ENCODE results near the gene ERBB4. TPM values are rescaled to one million over a fixed set of nuclear protein-coding genes. Genes with fewer than 3 reads are reported as not detected.

The ERBB4 gene
- total and polyA plus RNA-seq, 7 experiments from 2014 or later, result not detected

- Mint-ChIP-seq H3K27me3 (no peaks in the 10 kb centered on the region), H3K9me3 (peaks cover 0 to 3% (median 0%) of the 10 kb centered on the region in 11 donors), H3K4me3 (no peak overlapping the region), H3K27ac (no peak overlapping the region), H3K4me1 (no peaks in the 10 kb centered on the region), H3K36me3 (no peaks in the 10 kb centered on the region)
- POLR2A ChIA-PET, result no interaction called here
- no peak overlapping the region for H3K4me3 ChIP-seq (ENCODE audit: low read length)
- no peaks in the 10 kb centered on the region for H3K4me1 ChIP-seq (ENCODE audit: control insufficient read depth in 2 of 2, insufficient read depth in 2 of 2, low read length in 2 of 2)
- H3K27me3 ChIP-seq (ENCODE audit: control insufficient read depth in 2 of 2, insufficient read depth in 2 of 2, low read length in 2 of 2), result no peaks in the 10 kb centered on the region
- ATAC-seq (no peak), DNase-seq (no peak)
- H3K9me3 ChIP-seq (ENCODE audit: control insufficient read depth in 2 of 3, low read length in 3 of 3), result no peaks in the 10 kb centered on the region
- CTCF ChIA-PET, result no interaction called here
- H3K27ac ChIP-seq (ENCODE audit: low read depth, low read length), result no peak overlapping the region
- intact Hi-C loops (cut with micrococcal nuclease), result no loop called here
- H3K36me3 ChIP-seq (ENCODE audit: control insufficient read depth in 2 of 3, insufficient read depth in 3 of 3, low read length in 3 of 3), result no peaks in the 10 kb centered on the region
Measured at GRCh38 chr2:211900518-211900917, 638.1 kb downstream of the ERBB4 start.

GRCh38 chr2:211900000-211900399, 638.6 kb downstream of the ERBB4 start:
- ChIA-PET POLR2A (no interaction called here), CTCF (no interaction called here)
- Mint-ChIP-seq H3K36me3 (no peaks in the 10 kb centered on the region), H3K27me3 (no peaks in the 10 kb centered on the region), H3K4me1 (no peaks in the 10 kb centered on the region), H3K9me3 (peaks cover 0 to 8% (median 0%) of the 10 kb centered on the region in 11 donors), H3K4me3 (no peak overlapping the region), H3K27ac (no peak overlapping the region)
- H3K4me3 ChIP-seq (ENCODE audit: low read length), result no peak overlapping the region
- H3K27me3 ChIP-seq (ENCODE audit: control insufficient read depth in 2 of 2, insufficient read depth in 2 of 2, low read length in 2 of 2), result no peaks in the 10 kb centered on the region
- H3K27ac ChIP-seq (ENCODE audit: low read depth, low read length), result no peak overlapping the region
- no peaks in the 10 kb centered on the region for H3K4me1 ChIP-seq (ENCODE audit: control insufficient read depth in 2 of 2, insufficient read depth in 2 of 2, low read length in 2 of 2)
- no peak for ATAC-seq
- no peaks in the 10 kb centered on the region for H3K36me3 ChIP-seq (ENCODE audit: control insufficient read depth in 2 of 3, insufficient read depth in 3 of 3, low read length in 3 of 3)
- no peak for DNase-seq
- no peaks in the 10 kb centered on the region for H3K9me3 ChIP-seq (ENCODE audit: control insufficient read depth in 2 of 3, low read length in 3 of 3)
- intact Hi-C loops (cut with micrococcal nuclease), result no loop called here

GRCh38 chr2:211898702-211899101, 639.9 kb downstream of the ERBB4 start:
- no peaks in the 10 kb centered on the region for H3K36me3 ChIP-seq (ENCODE audit: control insufficient read depth in 2 of 3, insufficient read depth in 3 of 3, low read length in 3 of 3)
- DNase-seq, result no peak
- H3K27me3 ChIP-seq (ENCODE audit: control insufficient read depth in 2 of 2, insufficient read depth in 2 of 2, low read length in 2 of 2), result no peaks in the 10 kb centered on the region
- H3K36me3 Mint-ChIP-seq, result no peaks in the 10 kb centered on the region
- H3K27ac ChIP-seq (ENCODE audit: low read depth, low read length), result no peak overlapping the region
- no peaks in the 10 kb centered on the region for H3K4me1 Mint-ChIP-seq
- no peaks in the 10 kb centered on the region for H3K27me3 Mint-ChIP-seq
- POLR2A ChIA-PET, result no interaction called here
- no peak overlapping the region for H3K4me3 Mint-ChIP-seq
- H3K9me3 ChIP-seq (ENCODE audit: control insufficient read depth in 2 of 3, low read length in 3 of 3), result no peaks in the 10 kb centered on the region
- intact Hi-C loops (cut with micrococcal nuclease), result no loop called here
- peaks cover 0 to 8% (median 0%) of the 10 kb centered on the region in 11 donors for H3K9me3 Mint-ChIP-seq
- no peak overlapping the region for H3K4me3 ChIP-seq (ENCODE audit: low read length)
- H3K27ac Mint-ChIP-seq, result no peak overlapping the region
- CTCF ChIA-PET, result no interaction called here
- H3K4me1 ChIP-seq (ENCODE audit: control insufficient read depth in 2 of 2, insufficient read depth in 2 of 2, low read length in 2 of 2), result no peaks in the 10 kb centered on the region
- ATAC-seq, result no peak

- no peaks in the 10 kb centered on the region for H3K27me3 Mint-ChIP-seq
Measured at GRCh38 chr2:211881449-211881848, 657.2 kb downstream of the ERBB4 start.

GRCh38 chr2:211879323-211879722, 659.3 kb downstream of the ERBB4 start:
- POLR2A ChIA-PET, result no interaction called here
- H3K27ac Mint-ChIP-seq, result no peak overlapping the region
- H3K4me3 Mint-ChIP-seq, result no peak overlapping the region
- no peaks in the 10 kb centered on the region for H3K9me3 ChIP-seq (ENCODE audit: control insufficient read depth in 2 of 3, low read length in 3 of 3)
- no peaks in the 10 kb centered on the region for H3K36me3 Mint-ChIP-seq
- H3K27me3 Mint-ChIP-seq, result no peaks in the 10 kb centered on the region
- no peaks in the 10 kb centered on the region for H3K27me3 ChIP-seq (ENCODE audit: control insufficient read depth in 2 of 2, insufficient read depth in 2 of 2, low read length in 2 of 2)
- H3K4me1 Mint-ChIP-seq, result no peaks in the 10 kb centered on the region
- ATAC-seq, result no peak
- no peaks in the 10 kb centered on the region for H3K4me1 ChIP-seq (ENCODE audit: control insufficient read depth in 2 of 2, insufficient read depth in 2 of 2, low read length in 2 of 2)
- no peak for DNase-seq
- H3K36me3 ChIP-seq (ENCODE audit: control insufficient read depth in 2 of 3, insufficient read depth in 3 of 3, low read length in 3 of 3), result no peaks in the 10 kb centered on the region
- H3K4me3 ChIP-seq (ENCODE audit: low read length), result no peak overlapping the region
- peaks cover 0 to 10% (median 2%) of the 10 kb centered on the region in 11 donors for H3K9me3 Mint-ChIP-seq
- intact Hi-C loops (cut with micrococcal nuclease), result no loop called here
- CTCF ChIA-PET, result no interaction called here
- H3K27ac ChIP-seq (ENCODE audit: low read depth, low read length), result no peak overlapping the region

More at GRCh38 chr2:211881449-211881848, 657.2 kb downstream of the ERBB4 start:
- no peak for DNase-seq
- Histone ChIP-seq H3K27ac (ENCODE audit: low read depth, low read length) (no peak overlapping the region), H3K4me1 (ENCODE audit: control insufficient read depth in 2 of 2, insufficient read depth in 2 of 2, low read length in 2 of 2) (no peaks in the 10 kb centered on the region), H3K27me3 (ENCODE audit: control insufficient read depth in 2 of 2, insufficient read depth in 2 of 2, low read length in 2 of 2) (no peaks in the 10 kb centered on the region), H3K4me3 (ENCODE audit: low read length) (no peak overlapping the region), H3K36me3 (ENCODE audit: control insufficient read depth in 2 of 3, insufficient read depth in 3 of 3, low read length in 3 of 3) (no peaks in the 10 kb centered on the region), H3K9me3 (ENCODE audit: control insufficient read depth in 2 of 3, low read length in 3 of 3) (no peaks in the 10 kb centered on the region)
- H3K27ac Mint-ChIP-seq, result no peak overlapping the region
- ChIA-PET POLR2A (no interaction called here), CTCF (no interaction called here)
- ATAC-seq, result no peak
- H3K4me1 Mint-ChIP-seq, result no peaks in the 10 kb centered on the region
- intact Hi-C loops (cut with micrococcal nuclease), result no loop called here
- no peaks in the 10 kb centered on the region for H3K36me3 Mint-ChIP-seq
- peaks cover 0 to 10% (median 1%) of the 10 kb centered on the region in 11 donors for H3K9me3 Mint-ChIP-seq
- no peak overlapping the region for H3K4me3 Mint-ChIP-seq

- no peaks in the 10 kb centered on the region for H3K4me1 ChIP-seq (ENCODE audit: control insufficient read depth in 2 of 2, insufficient read depth in 2 of 2, low read length in 2 of 2)
- H3K27me3 ChIP-seq (ENCODE audit: control insufficient read depth in 2 of 2, insufficient read depth in 2 of 2, low read length in 2 of 2), result no peaks in the 10 kb centered on the region
- no peak overlapping the region for H3K4me3 ChIP-seq (ENCODE audit: low read length)
- H3K27ac ChIP-seq (ENCODE audit: low read depth, low read length), result no peak overlapping the region
- Mint-ChIP-seq H3K36me3 (no peaks in the 10 kb centered on the region), H3K27ac (no peak overlapping the region), H3K27me3 (no peaks in the 10 kb centered on the region), H3K9me3 (peaks cover 0 to 10% (median 2%) of the 10 kb centered on the region in 11 donors), H3K4me3 (no peak overlapping the region), H3K4me1 (no peaks in the 10 kb centered on the region)
- POLR2A ChIA-PET, result no interaction called here
- CTCF ChIA-PET, result no interaction called here
- H3K9me3 ChIP-seq (ENCODE audit: control insufficient read depth in 2 of 3, low read length in 3 of 3), result no peaks in the 10 kb centered on the region
- no peaks in the 10 kb centered on the region for H3K36me3 ChIP-seq (ENCODE audit: control insufficient read depth in 2 of 3, insufficient read depth in 3 of 3, low read length in 3 of 3)
- no peak for DNase-seq
- no peak for ATAC-seq
- intact Hi-C loops (cut with micrococcal nuclease), result no loop called here
Measured at GRCh38 chr2:211877061-211877460, 661.5 kb downstream of the ERBB4 start.

- H3K27ac Mint-ChIP-seq, result no peak overlapping the region
- H3K4me1 Mint-ChIP-seq, result no peaks in the 10 kb centered on the region
- ChIA-PET POLR2A (no interaction called here), CTCF (no interaction called here)
- ATAC-seq (no peak), DNase-seq (no peak)
- Histone ChIP-seq H3K4me3 (ENCODE audit: low read length) (no peak overlapping the region), H3K27me3 (ENCODE audit: control insufficient read depth in 2 of 2, insufficient read depth in 2 of 2, low read length in 2 of 2) (no peaks in the 10 kb centered on the region), H3K4me1 (ENCODE audit: control insufficient read depth in 2 of 2, insufficient read depth in 2 of 2, low read length in 2 of 2) (no peaks in the 10 kb centered on the region), H3K9me3 (ENCODE audit: control insufficient read depth in 2 of 3, low read length in 3 of 3) (no peaks in the 10 kb centered on the region), H3K36me3 (ENCODE audit: control insufficient read depth in 2 of 3, insufficient read depth in 3 of 3, low read length in 3 of 3) (no peaks in the 10 kb centered on the region), H3K27ac (ENCODE audit: low read depth, low read length) (no peak overlapping the region)
- no peak overlapping the region for H3K4me3 Mint-ChIP-seq
- no peaks in the 10 kb centered on the region for H3K36me3 Mint-ChIP-seq
- H3K9me3 Mint-ChIP-seq, result peaks cover 0 to 5% (median 0%) of the 10 kb centered on the region in 11 donors
- intact Hi-C loops (cut with micrococcal nuclease), result no loop called here
- no peaks in the 10 kb centered on the region for H3K27me3 Mint-ChIP-seq
Measured at GRCh38 chr2:211875488-211875887, 663.1 kb downstream of the ERBB4 start.
